ENCODE results near the gene CYB561.

Gene CYB561

DNA sequence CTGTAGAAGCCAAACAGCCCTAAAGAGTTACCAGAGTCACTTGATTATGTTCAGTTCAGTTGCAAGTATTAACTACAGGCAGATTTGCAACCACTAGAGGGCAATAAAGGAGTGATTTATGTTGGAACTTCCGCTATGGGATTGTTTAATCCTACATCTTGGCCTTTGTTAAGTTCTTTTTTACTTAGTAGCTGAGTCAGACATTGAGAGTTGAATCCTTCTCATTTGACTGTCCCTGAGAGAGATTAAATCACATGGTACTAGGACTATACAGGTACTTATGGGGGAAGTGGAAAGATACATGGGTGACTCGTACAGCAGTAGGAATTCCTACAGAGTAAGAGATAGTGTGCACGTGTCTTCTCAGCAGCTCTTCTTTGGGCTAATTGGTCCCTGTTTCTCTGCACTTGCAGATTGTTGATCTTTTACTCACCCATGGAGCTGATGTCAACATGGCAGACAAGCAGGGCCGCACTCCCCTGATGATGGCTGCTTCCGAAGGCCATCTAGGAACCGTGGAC is 40.3 kb downstream of the CYB561 start:
- DNase-seq: no peak

DNA sequence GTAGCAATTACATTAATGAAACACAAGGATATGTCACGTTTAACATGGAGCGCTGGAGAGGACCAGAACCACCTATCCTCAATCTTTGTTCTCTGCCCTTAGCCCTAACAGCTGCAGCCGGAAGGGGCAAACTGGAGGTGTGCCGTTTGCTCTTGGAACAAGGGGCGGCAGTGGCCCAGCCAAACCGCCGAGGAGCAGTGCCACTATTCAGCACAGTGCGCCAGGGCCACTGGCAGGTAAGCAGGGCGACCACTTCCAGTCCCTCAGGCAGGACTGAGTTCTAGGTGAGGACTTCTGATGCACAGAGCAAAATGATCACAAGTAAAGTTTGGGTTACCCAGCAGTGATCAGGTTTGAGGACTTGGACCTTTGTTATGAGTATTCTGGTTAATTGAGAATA is 41.1 kb downstream of the CYB561 start:
- DNase-seq: no peak

DNA sequence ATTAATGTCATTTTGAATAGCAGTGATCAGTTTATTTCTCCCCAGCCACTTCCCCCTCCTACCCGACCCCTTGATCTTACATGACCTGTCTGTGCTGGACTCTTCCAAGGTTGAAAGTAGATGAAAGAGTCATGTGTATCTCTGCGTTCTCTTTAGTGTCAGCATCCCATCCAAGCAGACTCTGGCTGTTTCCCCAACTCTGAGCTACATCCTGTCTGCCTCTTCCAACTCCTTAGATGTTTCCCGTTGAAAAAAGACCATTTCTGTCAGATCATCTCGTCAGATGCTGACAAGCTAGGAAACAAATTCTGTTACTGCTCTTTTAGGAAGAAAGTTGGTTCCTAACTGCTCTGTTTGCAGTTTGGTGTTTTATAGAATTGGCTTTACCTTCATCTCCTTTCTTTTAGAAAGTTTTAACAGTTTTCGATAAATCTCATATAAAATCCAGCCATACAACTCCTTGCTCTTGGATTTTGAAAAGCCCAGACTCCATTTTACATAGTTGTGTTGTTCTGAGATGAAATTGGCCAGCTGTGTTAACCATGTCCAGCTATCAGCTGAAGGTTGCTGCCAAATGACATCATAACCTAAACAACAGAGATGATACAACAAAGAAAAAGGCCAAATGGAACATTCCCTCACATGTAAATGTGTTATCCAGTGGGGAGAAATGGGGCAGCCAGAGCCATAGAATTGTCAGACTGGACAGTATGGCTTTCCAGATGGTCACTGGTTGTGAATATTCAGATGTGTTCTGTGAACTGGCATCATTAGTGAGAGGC is 43.5 kb downstream of the CYB561 start:
- no peak for DNase-seq

DNA sequence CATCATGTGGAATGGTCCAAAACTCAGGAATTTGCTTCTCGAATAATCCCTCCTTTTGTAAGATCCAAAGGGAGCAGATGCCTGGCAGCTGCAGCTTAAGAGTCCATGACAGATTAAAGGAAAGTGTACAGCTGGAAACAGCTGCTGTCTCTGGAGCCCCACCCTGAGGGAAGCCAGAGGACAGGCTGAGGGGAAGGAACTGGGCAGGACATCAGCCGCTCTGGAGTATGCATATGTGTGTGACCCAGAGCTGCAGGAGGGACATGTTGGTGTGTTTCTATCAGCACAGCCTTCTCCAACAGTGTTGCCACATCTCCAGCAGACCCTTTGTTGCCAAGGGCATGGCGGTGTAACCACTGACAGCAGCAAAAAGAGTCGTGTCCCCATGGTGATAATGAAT is 46.2 kb downstream of the CYB561 start:
- DNase-seq: no peak

DNA sequence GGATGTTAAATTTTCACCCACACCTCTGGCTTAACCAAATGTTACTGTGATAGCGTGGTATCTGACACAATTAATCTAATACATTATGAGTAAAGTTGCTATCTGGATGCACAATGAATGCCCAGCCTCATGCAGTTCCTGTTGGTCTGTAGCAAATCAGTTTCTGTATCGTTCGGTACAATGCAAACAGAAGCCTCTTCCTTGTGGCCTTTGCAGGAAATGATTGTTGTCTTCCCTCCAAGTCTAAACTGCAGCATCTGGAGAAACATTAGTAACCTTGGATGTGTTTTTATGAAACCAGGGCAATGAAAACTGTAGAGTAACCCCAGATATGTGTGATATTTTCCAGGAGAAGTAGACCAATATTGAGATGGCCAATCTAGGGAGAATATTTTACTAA is 46.8 kb downstream of the CYB561 start:
- no peak for DNase-seq

DNA sequence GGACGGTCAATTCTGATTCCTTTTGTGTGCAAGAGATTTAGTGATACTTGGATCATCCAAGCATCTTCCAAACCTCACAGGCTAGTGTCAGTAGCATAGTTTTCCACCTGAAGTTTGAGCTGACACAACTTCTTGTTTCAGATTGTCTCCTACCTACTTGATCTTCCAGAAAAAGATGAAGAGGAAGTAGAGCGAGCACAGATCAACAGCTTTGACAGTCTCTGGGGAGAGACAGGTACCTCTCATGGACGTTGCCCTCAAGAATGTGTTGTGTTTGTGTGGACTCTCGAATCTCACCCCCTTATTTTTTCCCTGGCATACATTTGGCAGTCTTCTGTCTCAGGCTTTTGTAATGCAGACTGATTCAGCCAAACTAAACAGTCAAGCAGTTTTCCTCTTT is 47.4 kb downstream of the CYB561 start:
- no peak for DNase-seq

DNA sequence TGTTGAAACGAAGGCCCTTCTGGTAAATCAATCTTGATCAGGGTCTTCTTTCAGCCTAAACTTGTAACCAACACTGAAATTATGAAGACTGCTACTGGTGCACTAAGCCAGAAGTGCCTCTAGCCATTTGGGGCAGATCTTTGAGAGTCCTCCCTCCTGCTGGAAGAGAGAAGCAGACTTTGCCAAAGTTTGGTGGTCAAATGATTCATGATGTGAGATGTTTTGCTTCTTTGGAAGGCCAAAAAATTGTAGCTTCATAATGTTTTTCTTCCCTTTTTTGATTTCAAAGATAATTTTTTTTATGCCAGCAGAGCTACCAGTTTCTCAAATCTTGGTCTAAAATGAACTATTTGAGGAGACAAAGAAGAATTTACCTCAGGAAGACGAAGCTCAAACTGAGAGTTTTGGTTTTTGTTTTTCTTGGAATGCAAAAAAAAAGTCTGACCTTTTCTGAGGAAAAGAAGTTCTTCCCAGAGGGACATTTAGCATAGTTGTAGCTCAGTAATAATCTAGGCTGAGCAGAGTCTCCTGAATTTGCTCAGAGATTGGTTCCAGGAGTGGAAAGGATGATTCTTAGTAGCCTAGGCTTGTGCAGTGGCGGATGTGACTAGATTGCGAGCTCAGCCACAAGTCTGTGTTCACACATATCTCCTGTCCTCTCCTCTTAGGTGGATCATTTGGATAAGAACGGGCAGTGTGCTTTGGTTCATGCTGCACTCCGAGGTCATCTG is 50.9 kb downstream of the CYB561 start:
- no peak for DNase-seq

DNA sequence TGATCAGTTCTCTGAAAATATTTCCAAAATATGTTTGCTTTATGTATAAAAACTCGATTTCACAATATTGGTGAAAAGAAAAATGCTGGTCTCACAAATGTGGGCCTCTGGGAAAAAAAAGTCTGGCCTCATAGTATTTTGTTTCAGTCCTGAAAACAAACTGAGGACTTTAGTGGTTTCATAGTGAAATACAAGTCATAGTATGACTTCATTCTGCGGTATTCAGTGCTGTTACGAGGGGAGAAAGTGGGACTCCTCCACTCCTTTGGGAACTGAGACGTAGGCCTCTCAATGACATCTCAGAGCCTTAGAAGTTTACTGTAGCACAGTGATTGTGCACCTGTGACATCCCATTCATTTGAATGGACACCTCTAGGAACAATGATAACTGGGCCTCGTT is 56.0 kb downstream of the CYB561 start:
- no peak for DNase-seq

DNA sequence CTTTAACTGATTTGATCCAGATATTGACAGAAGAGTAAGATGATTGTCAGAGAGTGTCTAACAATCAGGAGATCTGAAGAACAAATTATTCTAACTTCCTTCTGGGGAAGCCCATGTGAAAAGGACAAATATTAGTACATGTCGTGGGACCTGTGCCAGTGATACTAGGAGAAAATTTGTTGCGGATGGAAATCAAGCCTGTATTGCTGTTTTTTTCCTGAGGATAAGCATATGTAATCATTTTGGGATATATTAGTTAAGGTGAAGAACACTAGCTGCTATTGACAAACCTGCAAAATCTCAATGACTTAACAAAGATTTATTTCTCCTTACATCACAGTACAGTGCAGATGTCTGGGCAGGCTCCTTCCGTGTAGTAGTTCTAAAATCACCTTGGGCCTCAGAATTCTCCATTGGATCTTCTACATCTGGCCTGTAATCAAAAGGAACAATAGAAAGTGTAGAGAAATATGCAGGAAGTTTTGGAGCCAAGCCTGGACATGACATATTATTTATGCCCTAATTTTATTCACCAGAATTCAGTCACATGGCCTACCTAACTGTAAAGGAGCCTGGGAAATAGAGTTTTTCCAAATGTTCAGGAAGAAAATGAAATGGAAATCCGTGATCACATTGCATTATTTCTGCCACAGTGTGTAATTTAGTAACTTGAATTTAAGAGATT is 58.3 kb downstream of the CYB561 start:
- no peak for DNase-seq

DNA sequence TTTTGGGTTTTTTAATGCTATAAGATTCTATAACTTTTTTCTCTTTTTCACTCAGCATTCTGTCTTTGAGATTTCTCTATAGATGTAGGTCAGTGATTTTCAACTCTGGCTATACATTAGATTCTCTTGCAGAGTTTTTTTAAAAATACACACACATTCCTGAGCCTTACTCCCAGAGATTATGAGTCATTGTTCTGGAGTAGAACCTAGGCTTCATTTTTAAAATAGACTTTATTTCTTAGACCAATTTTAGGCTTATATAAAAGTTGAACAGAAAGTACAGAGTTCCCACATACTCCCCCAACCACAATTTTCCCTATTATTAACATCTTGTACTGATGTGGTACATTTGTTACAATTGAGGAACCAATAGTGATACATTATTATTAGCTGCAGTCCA is 63.3 kb downstream of the CYB561 start:
- no peak for DNase-seq

All from CD4-positive, alpha-beta T cell treated with Interleukin-17A for 4 hours (primary cell).